Progenitor cell of endocrine pancreas (in vitro differentiated cells): ENCODE data around the gene PPP6R3. TPM values are rescaled to one million over a fixed set of nuclear protein-coding genes. Genes with fewer than 3 reads are reported as not detected.

Experiments
- DNase-seq: peaks from one replicate; pipeline ENCODE4 v3.0.0; 2021; ENCODE audit warnings: low spot score; ENCODE audit not compliant: unreplicated experiment
- H3K27ac Mint-ChIP-seq: 2 replicates; pipeline ENCODE4 v1.8.0; 2021; ENCODE audit warnings: mild to moderate bottlenecking, moderate library complexity, mixed read lengths
- H3K27me3 Mint-ChIP-seq: 2 replicates; pipeline ENCODE4 v1.8.0; 2021; ENCODE audit warnings: mixed read lengths
- H3K36me3 Mint-ChIP-seq: 2 replicates; pipeline ENCODE4 v1.8.0; 2022; ENCODE audit warnings: mixed read lengths; ENCODE audit not compliant: insufficient read depth
- H3K4me1 Mint-ChIP-seq: 2 replicates; pipeline ENCODE4 v1.8.0; 2021; ENCODE audit warnings: low read depth, mixed read lengths
- H3K4me3 Mint-ChIP-seq: 2 replicates; pipeline ENCODE4 v1.8.0; 2021; ENCODE audit warnings: low read depth, mild to moderate bottlenecking, moderate library complexity, mixed read lengths
- H3K9me3 Mint-ChIP-seq: 2 replicates; pipeline ENCODE4 v1.8.0; 2021; ENCODE audit warnings: low read depth, mixed read lengths
- CTCF ChIP-seq: fragments of 200-600 bp; sonication (generic); IDR thresholded peaks from one replicate; pipeline ENCODE4 v1.5.0; 2021; ENCODE audit warnings: antibody characterized with exemption, mild to moderate bottlenecking; ENCODE audit not compliant: unreplicated experiment
- total RNA-seq: library from RNA; stranded (reverse); gene quantifications from 2 replicates; pipeline ENCODE4 v1.2.1, GENCODE V29; 2021

The PPP6R3 gene
- total RNA-seq, 1 donor from 2014 or later, result 124 TPM

GRCh38 chr11:68560216-68560615 lies 99.7 kb downstream of the PPP6R3 start:
- no peak for TF ChIP-seq CTCF
- DNase-seq, result no peak
- Mint-ChIP-seq H3K9me3 (no peaks in the 10 kb centered on the region), H3K4me3 (no peak overlapping the region), H3K27me3 (no peaks in the 10 kb centered on the region), H3K36me3 (peaks cover 19% of the 10 kb centered on the region), H3K27ac (no peak overlapping the region), H3K4me1 (no peaks in the 10 kb centered on the region)

GRCh38 chr11:68563454-68563853 lies 102.9 kb downstream of the PPP6R3 start:
- no peak for TF ChIP-seq CTCF
- Mint-ChIP-seq H3K36me3 (peaks cover 26% of the 10 kb centered on the region), H3K4me1 (no peaks in the 10 kb centered on the region)

DNA sequence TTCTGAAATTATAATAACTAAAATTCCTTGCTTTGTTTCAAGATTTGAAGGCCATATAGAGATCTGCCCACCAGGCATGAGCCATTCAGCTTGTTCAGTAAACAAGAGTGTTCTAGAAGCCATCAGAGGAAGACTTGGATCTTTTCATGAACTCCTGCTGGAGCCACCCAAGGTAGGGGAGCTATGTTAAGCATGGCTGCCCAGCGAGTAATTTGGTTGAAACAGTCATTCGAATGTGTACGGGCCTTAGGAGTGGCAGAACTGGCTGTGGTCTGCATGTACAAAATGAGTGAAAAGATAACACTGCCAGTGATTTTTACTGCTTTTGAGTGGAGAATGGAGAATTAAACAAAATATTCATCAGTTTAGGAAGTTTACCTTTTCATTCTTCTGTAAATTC lies 103.7 kb downstream of the PPP6R3 start:
- no peaks in the 10 kb centered on the region for H3K9me3 Mint-ChIP-seq
- H3K27me3 Mint-ChIP-seq, result no peaks in the 10 kb centered on the region
- peaks cover 28% of the 10 kb centered on the region for H3K36me3 Mint-ChIP-seq
- no peaks in the 10 kb centered on the region for H3K4me1 Mint-ChIP-seq
- no peak for DNase-seq
- H3K27ac Mint-ChIP-seq, result no peak overlapping the region
- no peak for TF ChIP-seq CTCF
- no peak overlapping the region for H3K4me3 Mint-ChIP-seq

More at GRCh38 chr11:68563454-68563853, 102.9 kb downstream of the PPP6R3 start:
- no peak for DNase-seq
- no peaks in the 10 kb centered on the region for H3K9me3 Mint-ChIP-seq
- no peaks in the 10 kb centered on the region for H3K27me3 Mint-ChIP-seq
- no peak overlapping the region for H3K4me3 Mint-ChIP-seq
- H3K27ac Mint-ChIP-seq, result no peak overlapping the region

DNA sequence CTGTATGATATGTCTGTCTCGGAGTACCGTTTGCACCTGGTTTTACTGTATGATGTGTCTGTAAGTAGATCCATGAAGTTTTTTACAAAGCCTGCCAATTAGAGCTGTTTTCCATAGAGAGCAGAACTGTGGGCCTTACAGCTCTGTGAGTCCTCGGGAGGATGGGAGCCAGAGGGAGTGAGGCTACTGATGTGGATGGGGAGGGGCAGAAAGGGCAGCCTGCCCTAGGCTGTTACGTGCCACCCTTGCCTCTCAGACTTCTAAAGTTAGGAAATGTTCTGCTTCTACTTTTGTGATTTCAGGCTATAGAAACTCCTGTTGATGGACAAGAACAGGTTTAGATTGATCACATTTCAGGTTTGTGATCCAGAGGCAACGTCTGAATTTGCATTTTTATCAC lies 105.2 kb downstream of the PPP6R3 start:
- no peak for TF ChIP-seq CTCF
- no peaks in the 10 kb centered on the region for H3K9me3 Mint-ChIP-seq
- DNase-seq, result no peak
- H3K36me3 Mint-ChIP-seq, result peaks cover 26% of the 10 kb centered on the region
- H3K4me1 Mint-ChIP-seq, result no peaks in the 10 kb centered on the region
- H3K27ac Mint-ChIP-seq, result no peak overlapping the region
- H3K4me3 Mint-ChIP-seq, result no peak overlapping the region
- H3K27me3 Mint-ChIP-seq, result no peaks in the 10 kb centered on the region

DNA sequence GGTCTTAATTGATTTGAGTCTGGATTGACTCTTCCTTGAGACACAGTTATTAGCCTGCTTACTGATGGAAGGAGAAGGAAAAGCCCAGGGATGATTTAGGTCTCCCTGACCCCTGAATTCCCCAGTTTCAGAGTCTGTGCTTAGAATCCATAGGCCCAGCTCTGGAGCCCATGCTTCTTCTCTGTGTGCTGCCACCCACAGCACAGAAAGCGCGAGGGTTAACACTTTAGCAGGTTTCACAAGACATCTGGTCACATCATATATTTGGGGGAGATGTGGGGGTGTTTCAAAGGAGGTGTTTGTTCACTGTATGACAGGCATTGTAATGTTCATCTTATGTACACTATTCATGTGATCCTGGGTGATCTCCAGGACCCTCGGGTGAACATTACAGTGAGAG lies 107.0 kb downstream of the PPP6R3 start:
- Mint-ChIP-seq H3K9me3 (no peaks in the 10 kb centered on the region), H3K36me3 (peaks cover 30% of the 10 kb centered on the region), H3K4me1 (no peaks in the 10 kb centered on the region), H3K4me3 (no peak overlapping the region), H3K27me3 (no peaks in the 10 kb centered on the region), H3K27ac (no peak overlapping the region)
- TF ChIP-seq CTCF, result no peak
- DNase-seq, result no peak
